GM12892 (cell line): ENCODE results near the gene ZNF799.

ENCODE experiments used
- POLR2A ChIP-seq: IDR thresholded peaks from 2 replicates; pipeline ENCODE4 v1.6.1; 2011; ENCODE audit warnings: low read depth, low read length, control low read depth
- POLR2AphosphoS5 ChIP-seq: IDR thresholded peaks from 2 replicates; pipeline ENCODE4 v1.6.1; 2011; ENCODE audit warnings: low read depth, low read length, control low read depth

DNA sequence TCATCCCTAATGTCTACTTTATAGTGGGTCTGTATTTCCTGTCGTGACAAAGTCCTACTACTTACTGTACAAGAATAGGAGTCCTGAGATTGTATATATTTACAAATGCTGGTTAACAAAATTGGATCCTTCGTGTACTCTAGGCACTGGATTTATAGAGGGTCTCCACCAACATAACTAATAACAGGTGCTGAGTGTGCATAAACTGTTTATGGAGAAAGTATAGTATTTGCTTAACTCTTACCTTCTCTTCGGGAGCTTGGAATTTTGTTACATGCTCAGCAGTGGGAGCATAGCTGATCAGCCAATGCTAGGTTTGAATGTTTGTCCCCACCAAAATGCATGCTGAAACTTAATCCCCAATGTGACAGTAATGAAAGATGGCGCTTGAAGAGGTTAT is 47.7 kb downstream of the ZNF799 start:
- TF ChIP-seq POLR2A = no peak
- TF ChIP-seq POLR2AphosphoS5 = no peak
